GM12878 (cell line): ENCODE measurements around the gene LDHAL6A. TPM values are rescaled to one million over a fixed set of nuclear protein-coding genes. Genes with fewer than 3 reads are reported as not detected.

Experiments used
- ATAC-seq: fragments of 200-7000 bp; cut with Tn5 transposase; 3 replicates; pipeline ENCODE4 v1.9.1; 2020; ENCODE audit warnings: mild to moderate bottlenecking, moderate library complexity
- BruUV-seq: library from RNA; stranded (reverse); fragments of 400-500 nt; replicated peaks from 2 replicates; lab custom pipeline; 2021; lab: Mats Ljungman, UMichigan
- CTCF ChIA-PET: fragments of 300-600 bp; sonication (Branson Sonifier 250); formaldehyde crosslinking; extraction: SDS; loops from one replicate; lab custom pipeline; 2021; ENCODE audit warnings: inconsistent platforms; lab: Yijun Ruan, JAX
- POLR2A ChIA-PET: fragments of 350-600 bp; formaldehyde crosslinking; extraction: SDS; loops from one replicate; lab custom pipeline; 2021; ENCODE audit warnings: inconsistent platforms; lab: Charles Lee
- RAD21 ChIA-PET: fragments of 300-600 bp; sonication (Branson Sonifier 250); formaldehyde crosslinking; loops from one replicate; lab custom pipeline; 2023; ENCODE audit warnings: antibody characterized with exemption; ENCODE audit not compliant: unreplicated experiment; lab: Charles Lee
- SMC1A ChIA-PET: fragments of 300-600 bp; sonication (Branson Sonifier 250); formaldehyde crosslinking; loops from one replicate; lab custom pipeline; 2023; ENCODE audit not compliant: unreplicated experiment, uncharacterized antibody; lab: Charles Lee
- DNase-seq: peaks from one replicate; pipeline ENCODE4 v3.0.0-alpha.2; 2011; ENCODE audit warnings: low read depth, low spot score
- FAIRE-seq: peaks from 3 replicates; lab custom pipeline; 2011; peaks lifted over from hg19 to GRCh38; lab: Jason Lieb, UNC
- H2AFZ ChIP-seq: 2 replicates; pipeline ENCODE4 v1.6.0; 2011; ENCODE audit warnings: low read depth, low read length, control low read depth; ENCODE audit not compliant: control insufficient read depth
- H3K27ac ChIP-seq: 2 replicates; pipeline ENCODE4 v1.5.1; 2011; ENCODE audit warnings: control low read depth; ENCODE audit not compliant: control insufficient read depth, insufficient read depth
- H3K27me3 ChIP-seq, 2 experiments: replicated peaks in 1 of 2; 2 replicates each; pipeline versions ENCODE4 v1.6.0 to v1.6.1; 2011; ENCODE audit warnings: low read length in 1 of 2; ENCODE audit not compliant: control insufficient read depth in 2 of 2, insufficient read depth in 2 of 2
- H3K36me3 ChIP-seq, 2 experiments: 2 replicates each; pipeline ENCODE4 v1.5.1; 2011; ENCODE audit warnings: low read length in 1 of 2; ENCODE audit not compliant: control insufficient read depth in 2 of 2, insufficient read depth in 2 of 2
- H3K4me1 ChIP-seq: 2 replicates; pipeline ENCODE4 v1.6.1; 2011; ENCODE audit warnings: mild to moderate bottlenecking, low read length, moderate library complexity, mixed read lengths; ENCODE audit not compliant: control insufficient read depth, insufficient read depth
- H3K4me2 ChIP-seq: 2 replicates; pipeline ENCODE4 v1.6.0; 2011; ENCODE audit warnings: control low read depth; ENCODE audit not compliant: control insufficient read depth, insufficient read depth
- H3K4me3 ChIP-seq: fragments of 200-600 bp; sonication (generic); 2 replicates; pipeline ENCODE4 v1.5.1; 2016
- H3K79me2 ChIP-seq: 2 replicates; pipeline ENCODE4 v1.6.0; 2011; ENCODE audit warnings: low read length; ENCODE audit not compliant: control insufficient read depth, insufficient read depth
- H3K9ac ChIP-seq: 2 replicates; pipeline ENCODE4 v1.8.0; 2011; ENCODE audit warnings: low read length, control low read depth, mixed read lengths; ENCODE audit not compliant: control insufficient read depth, insufficient read depth
- H3K9me3 ChIP-seq: replicated peaks from 3 replicates; pipeline ENCODE4 v1.5.1; 2011; ENCODE audit warnings: mild to moderate bottlenecking, low read length; ENCODE audit not compliant: control insufficient read depth, insufficient read depth
- H4K20me1 ChIP-seq: 2 replicates; pipeline ENCODE4 v1.6.0; 2011; ENCODE audit not compliant: control insufficient read depth, insufficient read depth
- BHLHE40 ChIP-seq, 2 experiments: fragments of 450-650 bp in 1 of 2; IDR thresholded peaks; 2 replicates each; pipeline ENCODE4 v1.6.1; 2011 to 2017; ENCODE audit warnings: low read depth in 2 of 2, borderline replicate concordance in 1 of 2, improper control_type of control experiment in 1 of 2, low read length in 1 of 2, mild to moderate bottlenecking in 1 of 2
- BMI1 ChIP-seq: fragments of 450-650 bp; IDR thresholded peaks from 2 replicates; pipeline ENCODE4 v1.6.1; 2016; ENCODE audit warnings: mild to moderate bottlenecking, moderate library complexity, borderline replicate concordance
- CHD1 ChIP-seq: IDR thresholded peaks from 2 replicates; pipeline ENCODE4 v1.6.1; 2012; ENCODE audit warnings: low read depth, low read length, improper control_type of control experiment
- HDAC2 ChIP-seq: fragments of 200-600 bp; sonication (generic); IDR thresholded peaks from 2 replicates; pipeline ENCODE4 v1.6.1; 2017
- IKZF2 ChIP-seq, 2 experiments: fragments of 450-650 bp; IDR thresholded peaks; 2 replicates each; pipeline ENCODE4 v1.6.1; 2017; ENCODE audit warnings: mild to moderate bottlenecking in 2 of 2, moderate library complexity in 2 of 2
- KAT2A ChIP-seq: conservative IDR thresholded peaks from 2 replicates; pipeline ENCODE4 v1.6.1; 2011; ENCODE audit warnings: low read depth, low read length; ENCODE audit not compliant: control insufficient read depth
- MEF2A ChIP-seq: IDR thresholded peaks from 2 replicates; pipeline ENCODE4 v1.6.1; 2011; ENCODE audit warnings: low read depth, mild to moderate bottlenecking, low read length, moderate library complexity; ENCODE audit not compliant: insufficient read depth
- MEF2B ChIP-seq: fragments of 450-650 bp; IDR thresholded peaks from 2 replicates; pipeline ENCODE4 v1.6.1; 2018; ENCODE audit warnings: mild to moderate bottlenecking, moderate library complexity; ENCODE audit not compliant: partially characterized antibody, poor library complexity, severe bottlenecking
- NFIC ChIP-seq: IDR thresholded peaks from 2 replicates; pipeline ENCODE4 v1.6.1; 2012; ENCODE audit warnings: low read depth, mild to moderate bottlenecking, inconsistent platforms, low read length, moderate library complexity
- NFYB ChIP-seq: IDR thresholded peaks from 2 replicates; pipeline ENCODE4 v1.6.1; 2011; ENCODE audit warnings: low read depth, mild to moderate bottlenecking, low read length, improper control_type of control experiment, moderate library complexity; ENCODE audit not compliant: insufficient read depth
- PML ChIP-seq: IDR thresholded peaks from 2 replicates; pipeline ENCODE4 v1.6.1; 2012; ENCODE audit warnings: low read length, inconsistent platforms
- RELA ChIP-seq: fragments of 450-650 bp; IDR thresholded peaks from 2 replicates; pipeline ENCODE4 v1.8.0; 2014; ENCODE audit warnings: borderline replicate concordance; ENCODE audit not compliant: partially characterized antibody
- SMAD5 ChIP-seq: IDR thresholded peaks from 2 replicates; pipeline ENCODE4 v1.6.1; 2016; ENCODE audit warnings: antibody characterized with exemption, low read depth
- SP1 ChIP-seq: IDR thresholded peaks from one replicate; pipeline ENCODE4 v1.6.1; 2011; ENCODE audit warnings: low read depth, low read length
- SRF ChIP-seq, 2 experiments: IDR thresholded peaks; 2 replicates each; pipeline ENCODE4 v1.6.1; 2011; ENCODE audit warnings: low read depth in 2 of 2, low read length in 2 of 2, mild to moderate bottlenecking in 1 of 2, moderate library complexity in 1 of 2
- STAT3 ChIP-seq: IDR thresholded peaks from 2 replicates; pipeline ENCODE4 v1.6.1; 2011; ENCODE audit warnings: low read depth, low read length, improper control_type of control experiment
- TBL1XR1 ChIP-seq: IDR thresholded peaks from 2 replicates; pipeline ENCODE4 v1.6.1; 2012; ENCODE audit warnings: low read depth, low read length, improper control_type of control experiment
- WRNIP1 ChIP-seq: IDR thresholded peaks from 2 replicates; pipeline ENCODE4 v1.6.1; 2011; ENCODE audit warnings: low read depth, low read length, improper control_type of control experiment, borderline replicate concordance
- ZNF207 ChIP-seq: fragments of 450-650 bp; IDR thresholded peaks from 2 replicates; pipeline ENCODE4 v1.6.1; 2014; ENCODE audit warnings: antibody characterized with exemption, mild to moderate bottlenecking, borderline replicate concordance
- WGBS: methylation state at CpG from one replicate; pipeline ENCODE4 v1.1.6; 2016; ENCODE audit warnings: low lambda C conversion rate; ENCODE audit not compliant: insufficient replicate concordance, insufficient coverage; ENCODE audit errors: missing lambda C conversion rate; 5-methylcytosine and 5-hydroxymethylcytosine counted together
- in situ Hi-C: fragments of 300-500 bp; cut with MboI; formaldehyde crosslinking; loops from 9 replicates; pipeline ENCODE4 v1.14.3; 2018; ENCODE audit warnings: mixed read lengths
- intact Hi-C: fragments of 100-400 bp; cut with micrococcal nuclease; formaldehyde crosslinking; loops from one replicate; pipeline ENCODE4 v1.14.2; 2022; ENCODE audit not compliant: unreplicated experiment
- polyA plus RNA-seq, 11 experiments: library from polyadenylated mRNA; depleted of rRNA in 4 of 11; unstranded in 6 of 11; stranded (reverse) in 5 of 11; fragments of >200 nt; fragmentation: Nextera tagmentation in 4 of 11; fragmentation: Illumina TruSeq in 1 of 11; extraction: Ambion mirVana in 4 of 11; extraction: Trizol in 1 of 11; gene quantifications; 1 replicate in 1 of 11; 2 replicates in 10 of 11; pipeline versions ENCODE4 v1.2.1 to v1.2.3, GENCODE V29; 2011 to 2016; ENCODE audit warnings: inconsistent platforms in 2 of 11, missing spikeins in 2 of 11, low read depth in 1 of 11
- total RNA-seq, 4 experiments: library from RNA; depleted of rRNA in 3 of 4; stranded (reverse); fragments of >200 nt in 3 of 4; fragmentation: Illumina TruSeq in 1 of 4; extraction: Trizol in 1 of 4; gene quantifications; 2 replicates each; pipeline versions ENCODE4 v1.2.1 to v1.2.3, GENCODE V29; 2013 to 2021
- TF ChIP-seq, protein P1 (sequence below): fragments of 450-650 bp; formaldehyde crosslinking; IDR thresholded peaks from 2 replicates; pipeline ENCODE4 v1.4.0; 2020; ENCODE audit warnings: mild to moderate bottlenecking, moderate library complexity
- TF ChIP-seq, protein P2 (sequence below): IDR thresholded peaks from 2 replicates; pipeline ENCODE4 v1.6.1; 2012; ENCODE audit warnings: low read length, inconsistent platforms

Gene LDHAL6A
- total and polyA plus RNA-seq, 10 of the 15 experiments (the other 5 are each of a cell fraction or from before 2014, with no cell fraction given): 0.03 to 0.11 (median 0.09) TPM; not detected in 7

DNA sequence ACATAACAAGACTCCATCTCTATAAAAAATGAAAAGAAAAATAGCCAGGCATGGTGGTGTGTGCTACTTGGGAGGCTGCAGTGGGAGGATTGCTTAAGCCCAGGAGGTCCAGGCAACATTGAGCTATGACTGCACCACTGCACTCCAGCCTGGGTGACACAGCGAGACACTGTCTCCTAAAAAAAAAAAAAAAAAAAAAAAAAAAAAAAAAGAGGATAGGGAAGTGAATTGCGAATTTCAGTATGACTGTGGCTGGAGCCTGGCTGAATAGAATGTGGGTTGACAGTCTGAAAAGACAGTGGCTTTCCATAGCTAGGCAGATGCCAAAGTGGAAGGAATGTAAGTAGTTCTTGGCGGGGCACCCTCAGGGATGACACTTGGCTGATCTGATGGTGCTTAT, 6.4 kb upstream of the LDHAL6A start:
- in situ Hi-C loops: no loop called here

DNA sequence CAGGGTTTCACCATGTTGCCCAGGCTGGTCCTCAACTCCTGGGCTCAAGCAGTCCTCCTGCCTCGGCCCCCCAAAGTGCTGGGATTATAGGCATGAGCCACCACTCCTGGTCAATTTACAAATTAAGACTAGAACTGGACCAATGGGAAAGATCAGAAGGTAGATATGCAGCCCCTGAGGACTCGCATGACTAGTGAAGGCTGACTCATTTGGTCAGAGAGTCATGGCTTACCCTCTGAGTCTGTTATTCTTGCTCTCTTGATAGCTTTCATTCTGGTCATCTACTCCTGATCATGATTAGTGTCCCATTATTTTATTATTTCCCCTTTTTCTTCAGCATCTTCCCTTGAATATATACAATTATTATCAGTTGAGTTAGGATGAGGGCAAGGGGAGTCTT, 2.7 kb upstream of the LDHAL6A start:
- H3K27me3 ChIP-seq: no peaks in the 10 kb centered on the region; a peak in 1 of 4 replicates
- intact Hi-C loops: no loop called here
- TF ChIP-seq, protein P1, sequence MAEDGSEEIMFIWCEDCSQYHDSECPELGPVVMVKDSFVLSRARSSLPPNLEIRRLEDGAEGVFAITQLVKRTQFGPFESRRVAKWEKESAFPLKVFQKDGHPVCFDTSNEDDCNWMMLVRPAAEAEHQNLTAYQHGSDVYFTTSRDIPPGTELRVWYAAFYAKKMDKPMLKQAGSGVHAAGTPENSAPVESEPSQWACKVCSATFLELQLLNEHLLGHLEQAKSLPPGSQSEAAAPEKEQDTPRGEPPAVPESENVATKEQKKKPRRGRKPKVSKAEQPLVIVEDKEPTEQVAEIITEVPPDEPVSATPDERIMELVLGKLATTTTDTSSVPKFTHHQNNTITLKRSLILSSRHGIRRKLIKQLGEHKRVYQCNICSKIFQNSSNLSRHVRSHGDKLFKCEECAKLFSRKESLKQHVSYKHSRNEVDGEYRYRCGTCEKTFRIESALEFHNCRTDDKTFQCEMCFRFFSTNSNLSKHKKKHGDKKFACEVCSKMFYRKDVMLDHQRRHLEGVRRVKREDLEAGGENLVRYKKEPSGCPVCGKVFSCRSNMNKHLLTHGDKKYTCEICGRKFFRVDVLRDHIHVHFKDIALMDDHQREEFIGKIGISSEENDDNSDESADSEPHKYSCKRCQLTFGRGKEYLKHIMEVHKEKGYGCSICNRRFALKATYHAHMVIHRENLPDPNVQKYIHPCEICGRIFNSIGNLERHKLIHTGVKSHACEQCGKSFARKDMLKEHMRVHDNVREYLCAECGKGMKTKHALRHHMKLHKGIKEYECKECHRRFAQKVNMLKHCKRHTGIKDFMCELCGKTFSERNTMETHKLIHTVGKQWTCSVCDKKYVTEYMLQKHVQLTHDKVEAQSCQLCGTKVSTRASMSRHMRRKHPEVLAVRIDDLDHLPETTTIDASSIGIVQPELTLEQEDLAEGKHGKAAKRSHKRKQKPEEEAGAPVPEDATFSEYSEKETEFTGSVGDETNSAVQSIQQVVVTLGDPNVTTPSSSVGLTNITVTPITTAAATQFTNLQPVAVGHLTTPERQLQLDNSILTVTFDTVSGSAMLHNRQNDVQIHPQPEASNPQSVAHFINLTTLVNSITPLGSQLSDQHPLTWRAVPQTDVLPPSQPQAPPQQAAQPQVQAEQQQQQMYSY: no peak
- TF ChIP-seq WRNIP1: no peak
- TF ChIP-seq RELA: no peak
- TF ChIP-seq SMAD5: no peak
- no peak for TF ChIP-seq ZNF207
- TF ChIP-seq, protein P2, sequence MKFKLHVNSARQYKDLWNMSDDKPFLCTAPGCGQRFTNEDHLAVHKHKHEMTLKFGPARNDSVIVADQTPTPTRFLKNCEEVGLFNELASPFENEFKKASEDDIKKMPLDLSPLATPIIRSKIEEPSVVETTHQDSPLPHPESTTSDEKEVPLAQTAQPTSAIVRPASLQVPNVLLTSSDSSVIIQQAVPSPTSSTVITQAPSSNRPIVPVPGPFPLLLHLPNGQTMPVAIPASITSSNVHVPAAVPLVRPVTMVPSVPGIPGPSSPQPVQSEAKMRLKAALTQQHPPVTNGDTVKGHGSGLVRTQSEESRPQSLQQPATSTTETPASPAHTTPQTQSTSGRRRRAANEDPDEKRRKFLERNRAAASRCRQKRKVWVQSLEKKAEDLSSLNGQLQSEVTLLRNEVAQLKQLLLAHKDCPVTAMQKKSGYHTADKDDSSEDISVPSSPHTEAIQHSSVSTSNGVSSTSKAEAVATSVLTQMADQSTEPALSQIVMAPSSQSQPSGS: no peak
- no peak for TF ChIP-seq KAT2A
- no peak for TF ChIP-seq TBL1XR1

More for the DNA sequence above, 6.4 kb upstream of the LDHAL6A start:
- H2AFZ ChIP-seq: no peak overlapping the region
- no peaks in the 10 kb centered on the region for H3K9me3 ChIP-seq
- ChIA-PET RAD21 (no interaction called here), SMC1A (interaction anchor here (0.7 kb wide), 1 partner anchor 316 kb away, joined by 3 read pairs; no protein-coding TSS in a partner anchor), CTCF (no interaction called here), POLR2A (no interaction called here)
- no TSS peak for BruUV-seq
- intact Hi-C loops: no loop called here
- DNase-seq: no peak
- no peaks in the 10 kb centered on the region; a peak in 2 of 4 replicates for H3K27me3 ChIP-seq
- no peaks in the 10 kb centered on the region for H3K79me2 ChIP-seq
- H3K4me1 ChIP-seq: no peaks in the 10 kb centered on the region
- H3K4me2 ChIP-seq: no peak overlapping the region
- no peaks in the 10 kb centered on the region for H4K20me1 ChIP-seq
- H3K4me3 ChIP-seq: no peak overlapping the region
- FAIRE-seq: no peak
- ATAC-seq: no peak; the same call in 2 of the 3 replicates
- H3K27ac ChIP-seq: no peak overlapping the region
- WGBS: 58% methylated on average over 3 of the region's 3 CpGs
- no peak for TF ChIP-seq SP1
- TF ChIP-seq PML: no peak
- no peak for TF ChIP-seq NFYB
- no peak for TF ChIP-seq CHD1
- no peak for TF ChIP-seq MEF2B
- no peak for TF ChIP-seq BMI1
- no peak for TF ChIP-seq BHLHE40 (IDR thresholded peaks at IDR 0.05; ENCODE audit: borderline replicate concordance in 1 of 2, low read depth in 2 of 2, low read length in 1 of 2)
- TF ChIP-seq IKZF2 (IDR thresholded peaks at IDR 0.05): no peak
- TF ChIP-seq NFIC: no peak
- no peak for TF ChIP-seq KAT2A
- no peak for TF ChIP-seq STAT3
- TF ChIP-seq SRF (IDR thresholded peaks at IDR 0.05; ENCODE audit: low read depth in 2 of 2, low read length in 2 of 2): no peak
- no peak for TF ChIP-seq MEF2A
- no peak for TF ChIP-seq HDAC2
- no peak overlapping the region for H3K9ac ChIP-seq
- no peaks in the 10 kb centered on the region for H3K36me3 ChIP-seq

More for the DNA sequence above, 2.7 kb upstream of the LDHAL6A start:
- ChIA-PET SMC1A (no interaction called here), CTCF (no interaction called here), POLR2A (no interaction called here), RAD21 (interaction anchor here (1.4 kb wide), 1 partner anchor 209 kb away, joined by 4 read pairs; no protein-coding TSS in a partner anchor)
- Histone ChIP-seq H3K36me3 (no peaks in the 10 kb centered on the region), H4K20me1 (no peaks in the 10 kb centered on the region), H3K79me2 (no peaks in the 10 kb centered on the region), H3K27ac (no peak overlapping the region), H3K9me3 (no peaks in the 10 kb centered on the region), H3K4me1 (no peaks in the 10 kb centered on the region), H3K4me2 (no peak overlapping the region), H3K9ac (no peak overlapping the region), H2AFZ (no peak overlapping the region), H3K4me3 (no peak overlapping the region)
- BruUV-seq: no TSS peak
- DNase-seq (no peak), FAIRE-seq (no peak), ATAC-seq (no peak)
- WGBS: 62% methylated on average over 2 of the region's 2 CpGs
- in situ Hi-C loops: no loop called here
